Measurements from ENCODE around the gene GRID1.

GRCh38 chr10:85734791-85735190 lies 631.8 kb downstream of the GRID1 start:
- TF ChIP-seq TAF1 (IDR thresholded peaks at IDR 0.05; ENCODE audit: borderline replicate concordance, low read depth, low read length) (no peak), TBL1XR1 (IDR thresholded peaks at IDR 0.05; ENCODE audit: low read depth, low read length) (no peak), USF1 (IDR thresholded peaks at IDR 0.05; ENCODE audit: borderline replicate concordance, extremely low read length, insufficient read depth, low read depth, low read length) (no peak), REST (IDR thresholded peaks at IDR 0.05; ENCODE audit: low read depth, low read length) (no peak)
- TF ChIP-seq, protein P1, sequence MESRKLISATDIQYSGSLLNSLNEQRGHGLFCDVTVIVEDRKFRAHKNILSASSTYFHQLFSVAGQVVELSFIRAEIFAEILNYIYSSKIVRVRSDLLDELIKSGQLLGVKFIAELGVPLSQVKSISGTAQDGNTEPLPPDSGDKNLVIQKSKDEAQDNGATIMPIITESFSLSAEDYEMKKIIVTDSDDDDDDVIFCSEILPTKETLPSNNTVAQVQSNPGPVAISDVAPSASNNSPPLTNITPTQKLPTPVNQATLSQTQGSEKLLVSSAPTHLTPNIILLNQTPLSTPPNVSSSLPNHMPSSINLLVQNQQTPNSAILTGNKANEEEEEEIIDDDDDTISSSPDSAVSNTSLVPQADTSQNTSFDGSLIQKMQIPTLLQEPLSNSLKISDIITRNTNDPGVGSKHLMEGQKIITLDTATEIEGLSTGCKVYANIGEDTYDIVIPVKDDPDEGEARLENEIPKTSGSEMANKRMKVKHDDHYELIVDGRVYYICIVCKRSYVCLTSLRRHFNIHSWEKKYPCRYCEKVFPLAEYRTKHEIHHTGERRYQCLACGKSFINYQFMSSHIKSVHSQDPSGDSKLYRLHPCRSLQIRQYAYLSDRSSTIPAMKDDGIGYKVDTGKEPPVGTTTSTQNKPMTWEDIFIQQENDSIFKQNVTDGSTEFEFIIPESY (IDR thresholded peaks at IDR 0.05), result no peak
